ENCODE results near the gene DDX1. TPM values are rescaled to one million over a fixed set of nuclear protein-coding genes. Genes with fewer than 3 reads are reported as not detected.
"Not testable (repeated sequence)": the region's sequence is repeated elsewhere in the genome, so short reads cannot be mapped to it uniquely, and the experiment has no call there.

Gene DDX1
- total and polyA plus RNA-seq, 10 of the 15 experiments (the other 5 are each of a cell fraction or from before 2014, with no cell fraction given): 53.2 to 134 (median 85.6) TPM

DNA sequence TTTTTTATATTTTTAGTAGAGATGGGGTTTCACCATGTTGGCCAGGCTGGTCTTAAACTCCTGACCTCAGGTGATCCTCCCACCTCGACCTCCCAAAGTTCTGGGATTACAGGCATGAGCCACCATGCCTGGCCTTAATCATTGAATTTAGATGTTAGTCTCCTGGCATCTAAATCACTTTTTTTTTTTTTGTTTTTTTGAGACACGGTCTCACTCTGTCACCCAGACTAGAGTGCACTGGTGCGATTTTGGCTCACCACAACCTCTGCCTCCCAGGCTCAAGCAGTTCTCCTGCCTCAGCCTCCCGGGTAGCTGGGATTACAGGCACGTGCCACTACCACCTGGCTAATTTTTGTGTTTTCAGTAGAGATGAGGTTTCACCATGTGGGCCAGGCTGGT, 29.8 kb downstream of the DDX1 start:
- peaks cover 11 to 16% of the 10 kb centered on the region in 2 experiments for H3K36me3 ChIP-seq (ENCODE audit: control insufficient read depth in 2 of 2, insufficient read depth in 2 of 2, low read length in 1 of 2)
- H3K4me2 ChIP-seq (ENCODE audit: control insufficient read depth, insufficient read depth); BruUV-seq (replicated peaks); in situ Hi-C loops (cut with MboI); H3K27me3 ChIP-seq (replicated peaks in 1 of 2; ENCODE audit: control insufficient read depth in 2 of 2, insufficient read depth in 2 of 2, low read length in 1 of 2); CTCF ChIA-PET; SMC1A ChIA-PET (ENCODE audit: uncharacterized antibody, unreplicated experiment); H3K79me2 ChIP-seq (ENCODE audit: control insufficient read depth, insufficient read depth, low read length); ATAC-seq; DNase-seq (ENCODE audit: low read depth, low spot score); H3K4me1 ChIP-seq (ENCODE audit: control insufficient read depth, insufficient read depth, low read length); POLR2A ChIA-PET; H2AFZ ChIP-seq (ENCODE audit: control insufficient read depth, low read depth, low read length); H3K9ac ChIP-seq (ENCODE audit: control insufficient read depth, insufficient read depth, low read length); H3K27ac ChIP-seq (ENCODE audit: control insufficient read depth, insufficient read depth); intact Hi-C loops (cut with micrococcal nuclease; ENCODE audit: unreplicated experiment); H4K20me1 ChIP-seq (ENCODE audit: control insufficient read depth, insufficient read depth); H3K9me3 ChIP-seq (replicated peaks; ENCODE audit: control insufficient read depth, insufficient read depth, low read length); H3K4me3 ChIP-seq; FAIRE-seq; RAD21 ChIA-PET (ENCODE audit: unreplicated experiment): not testable (repeated sequence)
- 97% methylated on average over 5 of the region's 5 CpGs for WGBS (ENCODE audit: insufficient coverage, insufficient replicate concordance, low lambda C conversion rate, missing lambda C conversion rate)

DNA sequence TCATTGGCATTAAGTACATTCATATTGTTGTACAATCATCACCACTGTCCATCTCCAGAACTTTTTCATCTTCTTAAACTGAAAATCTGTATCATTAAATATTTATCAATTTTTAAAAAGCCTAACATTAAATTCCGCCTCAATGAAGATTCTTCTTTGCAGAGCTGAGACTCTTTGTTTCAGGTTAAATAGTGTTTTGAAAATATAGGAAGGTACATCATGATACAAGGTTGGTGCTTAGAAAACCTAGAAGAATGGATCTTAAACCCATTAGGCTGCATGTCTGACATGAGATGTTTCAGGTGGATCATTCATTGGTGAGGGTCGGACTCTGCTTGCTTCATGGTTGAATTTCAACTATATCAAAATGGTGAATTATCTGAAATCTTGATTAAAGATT, 30.5 kb downstream of the DDX1 start:
- ChIA-PET SMC1A (ENCODE audit: uncharacterized antibody, unreplicated experiment) (interaction anchor here (1.0 kb wide), 1 partner anchor 8 kb away, joined by 3 read pairs; no protein-coding TSS in a partner anchor), POLR2A (no interaction called here), RAD21 (ENCODE audit: unreplicated experiment) (no interaction called here), CTCF (no interaction called here)
- Histone ChIP-seq H3K9ac (ENCODE audit: control insufficient read depth, insufficient read depth, low read length) (no peak overlapping the region), H3K27me3 (replicated peaks in 1 of 2; ENCODE audit: control insufficient read depth in 2 of 2, insufficient read depth in 2 of 2, low read length in 1 of 2) (no peaks in the 10 kb centered on the region), H3K4me2 (ENCODE audit: control insufficient read depth, insufficient read depth) (no peak overlapping the region), H2AFZ (ENCODE audit: control insufficient read depth, low read depth, low read length) (no peak overlapping the region), H3K9me3 (replicated peaks; ENCODE audit: control insufficient read depth, insufficient read depth, low read length) (no peaks in the 10 kb centered on the region; the same call in 2 of the 3 replicates), H3K36me3 (ENCODE audit: control insufficient read depth in 2 of 2, insufficient read depth in 2 of 2, low read length in 1 of 2) (peaks cover 11 to 20% of the 10 kb centered on the region in 2 experiments), H4K20me1 (ENCODE audit: control insufficient read depth, insufficient read depth) (no peaks in the 10 kb centered on the region), H3K4me1 (ENCODE audit: control insufficient read depth, insufficient read depth, low read length) (no peaks in the 10 kb centered on the region), H3K27ac (ENCODE audit: control insufficient read depth, insufficient read depth) (no peak overlapping the region), H3K79me2 (ENCODE audit: control insufficient read depth, insufficient read depth, low read length) (no peaks in the 10 kb centered on the region), H3K4me3 (no peak overlapping the region)
- FAIRE-seq (no peak), DNase-seq (ENCODE audit: low read depth, low spot score) (no peak), ATAC-seq (no peak)
- BruUV-seq (replicated peaks): no TSS peak
- in situ Hi-C loops (cut with MboI) (no loop called here), intact Hi-C loops (cut with micrococcal nuclease; ENCODE audit: unreplicated experiment) (no loop called here)
- WGBS (ENCODE audit: insufficient coverage, insufficient replicate concordance, low lambda C conversion rate, missing lambda C conversion rate): 98% methylated on average over 2 of the region's 2 CpGs
- TF ChIP-seq ETV6 (conservative IDR thresholded peaks at IDR 0.05 in 1 of 2, IDR thresholded peaks at IDR 0.05 in 1 of 2; ENCODE audit: borderline replicate concordance in 1 of 2, low read depth in 1 of 2) (no peak), CHD2 (IDR thresholded peaks at IDR 0.05; ENCODE audit: borderline replicate concordance, low read depth, low read length) (no peak), STAT3 (IDR thresholded peaks at IDR 0.05; ENCODE audit: low read depth, low read length) (no peak), YY1 (IDR thresholded peaks at IDR 0.05; ENCODE audit: low read depth, low read length) (no peak), TBL1XR1 (IDR thresholded peaks at IDR 0.05; ENCODE audit: low read depth, low read length) (no peak), IKZF2 (IDR thresholded peaks at IDR 0.05) (no peak), HDAC6 (IDR thresholded peaks at IDR 0.05; ENCODE audit: unreplicated experiment) (no peak), SMAD5 (IDR thresholded peaks at IDR 0.05; ENCODE audit: low read depth) (no peak), NFIC (IDR thresholded peaks at IDR 0.05; ENCODE audit: low read depth, low read length) (no peak), BMI1 (IDR thresholded peaks at IDR 0.05; ENCODE audit: borderline replicate concordance) (no peak), ZNF687 (IDR thresholded peaks at IDR 0.05) (no peak), CBX5 (IDR thresholded peaks at IDR 0.05; ENCODE audit: low read depth) (no peak), ASH2L (IDR thresholded peaks at IDR 0.05; ENCODE audit: borderline replicate concordance, low read depth) (no peak), ATF2 (IDR thresholded peaks at IDR 0.05; ENCODE audit: low read length) (no peak)
